A549 (cell line): ENCODE measurements around the gene POLR1E. TPM values are rescaled to one million over a fixed set of nuclear protein-coding genes. Genes with fewer than 3 reads are reported as not detected.

Source experiments
- ATAC-seq, 2 experiments: fragments of 200-7000 bp in 1 of 2; fragments of >200 bp in 1 of 2; cut with Nextera tagmentation in 1 of 2; cut with Tn5 transposase in 1 of 2; 3 replicates each; pipeline versions ENCODE4 v1.8.0 to v1.9.1; 2018 to 2020; ENCODE audit warnings: mild to moderate bottlenecking in 1 of 2, moderate library complexity in 1 of 2
- CTCF ChIA-PET: fragments of 300-600 bp; sonication (Branson Sonifier 250); formaldehyde crosslinking; extraction: SDS; loops from one replicate; lab custom pipeline; 2021; ENCODE audit warnings: antibody characterized with exemption, inconsistent platforms; lab: Yijun Ruan, JAX
- POLR2A ChIA-PET: fragments of 350-600 bp; formaldehyde crosslinking; extraction: SDS; loops from one replicate; lab custom pipeline; 2021; ENCODE audit warnings: antibody characterized with exemption, inconsistent platforms; lab: Yijun Ruan, JAX
- DNase-seq, 2 experiments: peaks; one replicate each; pipeline versions ENCODE4 v3.0.0 to v3.0.0-alpha.2; 2011 to 2016; ENCODE audit warnings: low read depth in 1 of 2, low spot score in 1 of 2
- FAIRE-seq: peaks from 2 replicates; lab custom pipeline; 2011; peaks lifted over from hg19 to GRCh38; lab: Jason Lieb, UNC
- H3K27ac ChIP-seq, 2 experiments: fragments of >200 bp; sonication (Bioruptor Twin); formaldehyde crosslinking; 3 replicates each; pipeline ENCODE4 v1.5.1; 2016 to 2017
- H3K4me1 ChIP-seq: fragments of >200 bp; sonication (Bioruptor Twin); formaldehyde crosslinking; 3 replicates; pipeline ENCODE4 v1.6.1; 2016
- H3K4me2 ChIP-seq: fragments of >200 bp; sonication (Bioruptor Twin); formaldehyde crosslinking; 3 replicates; pipeline ENCODE4 v1.6.1; 2016
- H3K4me3 ChIP-seq: fragments of >200 bp; sonication (Bioruptor Twin); formaldehyde crosslinking; 3 replicates; pipeline ENCODE4 v1.5.1; 2016
- H3K9me3 ChIP-seq: fragments of >200 bp; sonication (Bioruptor Twin); formaldehyde crosslinking; 3 replicates; pipeline ENCODE4 v1.6.1; 2016
- CBX2 ChIP-seq: fragments of 200-600 bp; sonication (generic); IDR thresholded peaks from 2 replicates; pipeline ENCODE4 v1.6.1; 2016; ENCODE audit warnings: low read depth, mild to moderate bottlenecking, borderline replicate concordance
- CHD2 ChIP-seq: fragments of 150-350 bp; IDR thresholded peaks from 2 replicates; pipeline ENCODE4 v1.6.1; 2014; ENCODE audit warnings: low read length; ENCODE audit not compliant: partially characterized antibody
- E2F6 ChIP-seq: IDR thresholded peaks from 2 replicates; pipeline ENCODE4 v1.6.1; 2012; ENCODE audit warnings: low read depth, borderline replicate concordance
- EHMT2 ChIP-seq: fragments of 200-600 bp; sonication (generic); IDR thresholded peaks from 2 replicates; pipeline ENCODE4 v1.6.1; 2016; ENCODE audit warnings: antibody characterized with exemption, low read depth, mild to moderate bottlenecking, moderate library complexity
- EP300 ChIP-seq, 2 experiments: fragments of >200 bp; sonication (Bioruptor Twin); formaldehyde crosslinking; IDR thresholded peaks; 2 replicates in 1 of 2; 3 replicates in 1 of 2; pipeline ENCODE4 v1.6.1; 2016 to 2017
- ESRRA ChIP-seq: fragments of 150-350 bp; IDR thresholded peaks from 2 replicates; pipeline ENCODE4 v1.6.1; 2014; ENCODE audit warnings: mild to moderate bottlenecking, low read length, borderline replicate concordance
- FOSB ChIP-seq: fragments of 250-450 bp; sonication (Bioruptor Pico); IDR thresholded peaks from 2 replicates; pipeline ENCODE4 v1.5.0; 2020; ENCODE audit warnings: mild to moderate bottlenecking, moderate library complexity
- FOSL2 ChIP-seq, 2 experiments: fragments of 450-650 bp in 1 of 2; fragments of >200 bp in 1 of 2; sonication (Bioruptor Twin) in 1 of 2; formaldehyde crosslinking; IDR thresholded peaks; 2 replicates each; pipeline versions ENCODE4 v1.5.0 to v1.6.1; 2016 to 2020; ENCODE audit warnings: mild to moderate bottlenecking in 1 of 2, moderate library complexity in 1 of 2
- HDAC2 ChIP-seq: fragments of 200-600 bp; sonication (generic); IDR thresholded peaks from 2 replicates; pipeline ENCODE4 v1.6.1; 2016
- HEYL ChIP-seq: fragments of 250-450 bp; sonication (Bioruptor Pico); IDR thresholded peaks from 2 replicates; pipeline ENCODE4 v1.8.0; 2021; ENCODE audit warnings: mild to moderate bottlenecking, moderate library complexity
- KDM1A ChIP-seq: fragments of 200-600 bp; sonication (generic); IDR thresholded peaks from 2 replicates; pipeline ENCODE4 v1.6.1; 2016; ENCODE audit warnings: low read depth, mild to moderate bottlenecking
- MAFK ChIP-seq: fragments of 450-650 bp; IDR thresholded peaks from 2 replicates; pipeline ENCODE4 v1.6.1; 2014; ENCODE audit not compliant: partially characterized antibody
- PBX3 ChIP-seq: IDR thresholded peaks from 2 replicates; pipeline ENCODE4 v1.6.1; 2012
- RCOR1 ChIP-seq: fragments of 150-350 bp; IDR thresholded peaks from 2 replicates; pipeline ENCODE4 v1.6.1; 2014; ENCODE audit warnings: antibody characterized with exemption, low read length, low read depth
- RFX5 ChIP-seq: fragments of 450-650 bp; IDR thresholded peaks from 2 replicates; pipeline ENCODE4 v1.7.1; 2014; ENCODE audit warnings: antibody characterized with exemption, mild to moderate bottlenecking, moderate library complexity
- RNF2 ChIP-seq: fragments of 200-600 bp; sonication (generic); IDR thresholded peaks from 2 replicates; pipeline ENCODE4 v1.6.1; 2016; ENCODE audit warnings: low read depth, mild to moderate bottlenecking, antibody characterized with exemption, moderate library complexity, borderline replicate concordance
- SMC3 ChIP-seq: fragments of >200 bp; sonication (Bioruptor Twin); formaldehyde crosslinking; IDR thresholded peaks from 3 replicates; pipeline ENCODE4 v1.6.1; 2018; ENCODE audit warnings: inconsistent platforms
- SREBF2 ChIP-seq: fragments of 450-650 bp; IDR thresholded peaks from 2 replicates; pipeline ENCODE4 v1.6.1; 2014; ENCODE audit warnings: mild to moderate bottlenecking, moderate library complexity
- TFCP2L1 ChIP-seq: fragments of 250-450 bp; sonication (Bioruptor Pico); IDR thresholded peaks from 2 replicates; pipeline ENCODE4 v1.5.0; 2021; ENCODE audit warnings: mild to moderate bottlenecking
- ZNF302 ChIP-seq: fragments of 250-450 bp; sonication (Bioruptor Pico); IDR thresholded peaks from 2 replicates; pipeline ENCODE4 v1.9.0; 2021; ENCODE audit warnings: inconsistent platforms, mild to moderate bottlenecking, moderate library complexity
- ZSCAN20 ChIP-seq: fragments of 250-450 bp; sonication (Bioruptor Pico); IDR thresholded peaks from 2 replicates; pipeline ENCODE4 v1.8.0; 2022; ENCODE audit warnings: mild to moderate bottlenecking, moderate library complexity
- WGBS: methylation state at CpG from one replicate; pipeline ENCODE4 v1.1.6; 2017; ENCODE audit errors: missing lambda C conversion rate; 5-methylcytosine and 5-hydroxymethylcytosine counted together
- polyA plus RNA-seq, 4 experiments: library from polyadenylated mRNA; depleted of rRNA in 3 of 4; stranded (reverse); fragments of >200 nt; fragmentation: RNase III in 1 of 4; extraction: RNeasy Plus Mini Kit Qiagen cat#74134 plus additional on column Dnase treatment in 1 of 4; gene quantifications; 2 replicates in 3 of 4; 3 replicates in 1 of 4; pipeline ENCODE4 v1.2.3, GENCODE V29; 2011 to 2017
- TF ChIP-seq, protein P1 (sequence below): fragments of 250-450 bp; sonication (Bioruptor Pico); IDR thresholded peaks from 2 replicates; pipeline ENCODE4 v1.5.0; 2020; ENCODE audit warnings: low read depth, mild to moderate bottlenecking, moderate library complexity
- TF ChIP-seq, protein P2 (sequence below): fragments of 450-650 bp; IDR thresholded peaks from 2 replicates; pipeline ENCODE4 v1.6.1; 2014; ENCODE audit warnings: antibody characterized with exemption

POLR1E gene
- polyA plus RNA-seq, 2 of the 4 experiments (the other 2 are of a cell fraction): 41.9 to 47.2 TPM

DNA sequence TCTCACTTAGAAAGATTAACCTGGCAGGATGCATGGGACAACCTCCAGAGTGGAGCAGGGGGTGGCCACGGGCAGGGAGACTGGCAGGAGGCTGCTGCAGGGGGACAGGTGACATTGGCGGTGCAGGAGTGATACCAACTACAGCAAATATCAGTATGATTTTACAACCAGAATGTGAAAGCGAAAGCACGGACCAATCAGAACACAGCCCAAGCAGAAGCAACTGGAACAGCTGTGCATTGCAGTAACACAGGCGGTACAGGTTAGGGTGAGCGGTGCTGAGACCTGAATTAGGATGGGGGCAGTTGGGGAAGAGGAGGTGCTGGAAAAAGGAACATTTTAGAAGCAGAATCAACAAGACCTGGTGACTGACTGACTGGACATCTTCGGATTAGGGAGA, 29.3 kb downstream of the POLR1E start (continued):
- TF ChIP-seq SMC3 (no peak), EHMT2 (no peak)

DNA sequence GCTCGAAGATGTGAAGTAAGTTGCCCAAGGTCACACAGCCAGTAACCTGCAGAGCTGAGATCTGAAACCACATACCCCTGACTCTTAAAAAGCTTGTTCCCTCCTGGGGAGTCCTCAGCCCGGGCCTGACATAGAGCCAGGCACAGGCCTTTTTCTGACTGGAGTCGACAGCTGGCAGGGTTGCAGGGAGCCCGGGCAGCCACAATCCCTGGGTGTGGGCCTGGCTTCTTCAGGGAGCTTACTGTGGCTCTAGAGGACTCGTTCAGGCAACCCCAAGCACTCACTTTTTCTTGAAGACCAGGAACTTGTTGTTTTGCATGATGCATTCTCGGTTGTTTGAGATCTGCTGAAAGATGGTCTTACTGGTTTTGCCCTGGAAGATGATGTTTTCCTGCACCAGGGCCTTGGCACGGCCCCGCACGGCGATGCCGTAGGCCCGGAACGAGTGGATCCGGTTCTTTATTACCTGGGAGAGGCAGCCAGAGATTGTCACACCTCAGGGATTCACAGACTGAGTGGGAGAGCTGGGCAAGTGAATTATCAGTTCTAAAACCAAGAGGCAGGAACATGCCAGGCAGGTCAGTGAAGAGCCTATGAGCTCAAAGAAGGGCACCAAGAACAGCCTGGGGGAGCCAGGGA, 30.0 kb downstream of the POLR1E start:
- no peak for FAIRE-seq
- no peak for TF ChIP-seq EP300 (IDR thresholded peaks at IDR 0.05)
- TF ChIP-seq ZSCAN20: no peak
- no peak for TF ChIP-seq RCOR1
- TF ChIP-seq E2F6: no peak
- TF ChIP-seq SREBF2: no peak
- no peak for TF ChIP-seq MAFK
- no peak for TF ChIP-seq EHMT2
- no peak for TF ChIP-seq KDM1A
- TF ChIP-seq, protein P1, sequence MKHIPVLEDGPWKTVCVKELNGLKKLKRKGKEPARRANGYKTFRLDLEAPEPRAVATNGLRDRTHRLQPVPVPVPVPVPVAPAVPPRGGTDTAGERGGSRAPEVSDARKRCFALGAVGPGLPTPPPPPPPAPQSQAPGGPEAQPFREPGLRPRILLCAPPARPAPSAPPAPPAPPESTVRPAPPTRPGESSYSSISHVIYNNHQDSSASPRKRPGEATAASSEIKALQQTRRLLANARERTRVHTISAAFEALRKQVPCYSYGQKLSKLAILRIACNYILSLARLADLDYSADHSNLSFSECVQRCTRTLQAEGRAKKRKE (CRISPR knock-in tag): no peak
- no peak for TF ChIP-seq RNF2
- no peak for TF ChIP-seq RFX5
- no peak for TF ChIP-seq SMC3
- no peak for TF ChIP-seq FOSB (CRISPR knock-in tag)
- no peak for TF ChIP-seq CBX2
- no peak for TF ChIP-seq ZNF302 (CRISPR knock-in tag)
- TF ChIP-seq HDAC2: no peak
- TF ChIP-seq ESRRA: no peak
- no peak for TF ChIP-seq HEYL
- no peak for TF ChIP-seq FOSL2 (IDR thresholded peaks at IDR 0.05)
- no peak for TF ChIP-seq FOSL2 (CRISPR knock-in tag; IDR thresholded peaks at IDR 0.05)
- no peak for TF ChIP-seq CHD2
- CTCF ChIA-PET: interaction anchor here (0.9 kb wide), 1 partner anchor 717 kb away, joined by 3 read pairs; no protein-coding TSS in a partner anchor
- no peak for ATAC-seq
- 85% methylated on average over 14 of the region's 14 CpGs for WGBS
- no peak overlapping the region for H3K4me3 ChIP-seq
- H3K4me1 ChIP-seq: no peaks in the 10 kb centered on the region
- POLR2A ChIA-PET: no interaction called here
- no peak overlapping the region for H3K27ac ChIP-seq
- H3K9me3 ChIP-seq: no peaks in the 10 kb centered on the region
- H3K4me2 ChIP-seq: no peak overlapping the region
- DNase-seq: no peak

- Histone ChIP-seq H3K4me3 (no peak overlapping the region), H3K9me3 (no peaks in the 10 kb centered on the region), H3K4me1 (no peaks in the 10 kb centered on the region), H3K27ac (no peak overlapping the region), H3K4me2 (no peak overlapping the region)
- TF ChIP-seq TFCP2L1 (CRISPR knock-in tag) (no peak), HDAC2 (no peak), E2F6 (no peak), PBX3 (no peak), ZNF302 (CRISPR knock-in tag) (no peak)
- TF ChIP-seq, protein P2, sequence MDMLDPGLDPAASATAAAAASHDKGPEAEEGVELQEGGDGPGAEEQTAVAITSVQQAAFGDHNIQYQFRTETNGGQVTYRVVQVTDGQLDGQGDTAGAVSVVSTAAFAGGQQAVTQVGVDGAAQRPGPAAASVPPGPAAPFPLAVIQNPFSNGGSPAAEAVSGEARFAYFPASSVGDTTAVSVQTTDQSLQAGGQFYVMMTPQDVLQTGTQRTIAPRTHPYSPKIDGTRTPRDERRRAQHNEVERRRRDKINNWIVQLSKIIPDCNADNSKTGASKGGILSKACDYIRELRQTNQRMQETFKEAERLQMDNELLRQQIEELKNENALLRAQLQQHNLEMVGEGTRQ: no peak
- ATAC-seq (0 out of 6 replicates have a peak, but pooled peaks of 1 of the 2 experiments have one; percentile 36), FAIRE-seq (no peak), DNase-seq (no peak)
- ChIA-PET POLR2A (interaction anchor here (1.3 kb wide), 1 partner anchor 52 kb away, joined by 4 read pairs; the partner anchor contains the start of gene ZBTB5), CTCF (interaction anchor here (0.9 to 1.4 kb wide), 3 partner anchors 9 to 13 kb away, joined by 3 read pairs; no protein-coding TSS in a partner anchor)
- 93% methylated on average over 11 of the region's 13 CpGs for WGBS
Observed at GRCh38 chr9:37517923-37518322, 32.2 kb downstream of the POLR1E start.
